ENCODE measurements around the gene SYNDIG1.

Gene SYNDIG1

GRCh38 chr20:24473435-24474223 lies 4.2 kb downstream of the SYNDIG1 start:
- peak; percentile 49 for DNase-seq

DNA sequence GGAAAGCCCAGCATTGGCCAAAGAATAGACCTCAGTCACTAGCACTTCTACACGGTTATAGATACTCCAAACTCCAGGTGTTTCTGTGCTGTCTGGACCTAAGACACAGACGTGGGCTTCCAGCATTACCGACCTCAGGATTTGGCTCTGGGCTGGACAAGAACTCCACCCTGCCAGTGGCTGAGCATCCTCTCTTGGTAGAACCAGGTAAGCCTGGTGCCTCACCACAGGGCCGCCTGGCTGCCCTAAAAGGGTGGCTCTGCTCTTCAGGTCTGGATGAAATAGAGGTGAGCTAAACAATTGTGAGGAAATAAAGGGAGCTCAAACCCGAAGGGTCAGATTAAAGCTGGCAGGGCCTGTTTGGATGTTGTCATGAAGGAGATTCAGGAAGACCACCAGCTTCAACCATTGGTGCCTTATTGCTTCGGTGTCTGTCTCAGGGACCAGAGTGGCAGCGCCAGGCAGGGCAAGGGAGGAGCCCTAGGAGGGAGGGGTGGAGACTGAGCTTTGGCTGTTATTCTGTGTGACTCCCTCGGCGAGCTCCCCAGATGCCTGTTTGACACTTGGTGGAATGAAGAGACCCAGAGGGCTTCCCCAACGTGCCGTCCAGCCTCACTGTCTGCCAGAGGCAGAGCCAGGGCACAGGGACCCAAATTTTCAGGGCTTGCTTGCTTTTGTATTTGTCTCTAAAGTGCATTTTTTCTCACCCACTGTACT lies 8.6 kb downstream of the SYNDIG1 start:
- DNase-seq, result no peak

GRCh38 chr20:24478584-24478983 lies 9.2 kb downstream of the SYNDIG1 start:
- no peak for DNase-seq

DNA sequence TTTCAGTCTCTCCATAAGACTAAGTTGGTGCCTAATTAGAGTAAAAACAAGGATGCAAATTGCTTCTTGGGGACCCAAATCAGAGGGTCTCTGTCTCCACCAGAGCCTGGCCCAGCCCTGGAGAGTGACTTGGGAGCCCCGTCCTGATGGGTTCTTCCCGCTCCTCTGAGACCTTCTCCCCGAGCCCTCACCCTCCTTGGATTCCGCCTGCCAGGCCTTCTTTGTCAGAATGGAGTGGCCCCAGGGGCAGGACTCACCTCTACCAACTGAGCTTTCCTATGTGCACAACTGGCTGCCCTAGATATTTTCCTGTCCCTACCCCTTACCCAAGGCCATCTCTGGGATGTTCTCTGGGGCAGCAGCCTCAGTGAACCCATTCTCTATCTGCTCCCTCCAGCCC lies 9.7 kb downstream of the SYNDIG1 start:
- DNase-seq, result no peak

DNA sequence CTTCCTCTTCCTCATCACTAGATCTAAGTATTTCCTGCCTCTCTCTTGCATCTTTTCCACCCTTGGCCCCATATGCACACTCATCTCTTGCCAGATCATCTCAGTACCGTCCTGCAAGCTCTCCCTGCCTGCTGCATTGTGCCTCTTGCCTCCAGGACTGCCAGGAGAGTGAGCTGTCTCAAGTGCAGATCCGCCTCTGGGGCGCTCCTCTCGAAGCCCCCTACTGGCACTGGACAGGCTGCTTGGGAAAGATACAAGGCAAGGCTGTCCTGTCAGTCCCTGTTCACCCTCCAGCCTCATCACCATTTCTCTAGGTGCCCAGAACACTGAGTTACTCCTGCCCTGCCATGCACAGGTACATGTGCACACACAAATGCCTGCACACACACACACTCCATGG lies 10.2 kb downstream of the SYNDIG1 start:
- DNase-seq, result no peak

- no peak for DNase-seq
Observed at GRCh38 chr20:24480509-24480908, 11.1 kb downstream of the SYNDIG1 start.

GRCh38 chr20:24481173-24481572 lies 11.7 kb downstream of the SYNDIG1 start:
- no peak for DNase-seq

DNA sequence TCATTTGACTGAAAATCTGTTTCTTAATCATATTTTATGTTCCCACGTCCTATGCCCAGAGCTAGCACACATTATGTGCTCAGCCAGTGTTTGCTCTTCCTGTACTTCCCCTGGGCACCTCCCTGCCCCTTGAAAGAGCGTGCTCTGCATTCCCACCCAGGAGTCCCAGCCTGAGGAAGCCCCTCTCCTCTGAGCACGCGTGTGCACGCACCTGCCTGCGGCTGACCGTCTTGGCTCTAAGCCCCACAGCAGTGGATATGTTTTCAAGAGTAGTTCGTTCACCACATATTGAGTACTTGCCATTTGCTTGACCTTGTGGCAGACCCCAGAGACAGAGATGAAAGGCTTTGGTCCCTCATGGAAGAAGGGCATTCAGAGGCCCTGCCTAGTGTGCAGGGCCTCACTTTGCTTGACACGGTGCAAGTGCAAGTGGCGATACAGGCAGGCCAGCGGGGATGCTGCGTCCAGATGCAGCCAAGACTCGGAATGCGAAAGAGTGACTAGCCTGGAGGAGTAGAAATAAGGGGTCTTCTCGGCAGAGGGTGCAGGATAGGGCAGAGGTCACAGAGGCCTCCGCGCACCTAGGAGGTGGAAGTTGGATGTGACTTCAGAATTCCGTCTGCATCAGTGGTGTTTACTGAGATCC lies 14.1 kb downstream of the SYNDIG1 start:
- DNase-seq, result no peak

DNA sequence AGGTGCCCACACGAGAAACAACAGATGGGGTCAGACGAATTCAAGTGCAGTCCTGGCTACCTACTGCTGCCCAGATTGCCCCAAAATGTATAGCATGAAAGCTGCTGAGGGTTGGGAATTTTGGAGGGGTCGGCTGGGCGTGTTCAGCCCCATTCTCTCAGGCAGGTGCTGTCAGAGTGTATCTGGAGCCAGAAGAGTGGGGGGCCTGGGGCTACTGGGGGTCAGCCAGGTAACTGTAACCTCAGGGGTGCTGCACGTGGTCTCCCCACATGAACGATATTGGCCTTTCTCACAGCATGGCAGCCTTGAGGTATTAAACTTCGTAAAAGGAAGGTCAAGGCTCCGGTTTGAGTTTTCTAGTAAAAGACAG lies 14.6 kb downstream of the SYNDIG1 start:
- DNase-seq, result no peak

GRCh38 chr20:24485981-24486380 lies 16.6 kb downstream of the SYNDIG1 start:
- DNase-seq, result no peak

DNA sequence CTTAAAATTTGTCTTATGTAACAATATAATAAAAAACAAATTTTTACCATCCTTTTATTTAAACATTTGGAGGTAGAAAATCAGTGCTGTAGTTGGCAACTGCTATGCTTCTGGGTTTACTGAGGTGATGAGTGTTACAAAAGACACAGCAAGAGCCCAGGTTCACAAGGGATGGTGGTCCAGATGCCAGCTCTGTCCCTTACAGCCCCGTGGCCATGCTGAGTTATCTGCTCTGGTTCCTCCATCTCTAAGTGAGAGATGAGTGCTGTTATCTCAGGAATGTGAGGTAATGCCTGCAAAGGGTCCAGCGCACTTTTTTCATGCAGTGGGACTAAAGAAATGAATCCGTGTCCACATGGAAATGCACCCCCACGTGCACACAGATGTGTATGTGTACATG lies 17.8 kb downstream of the SYNDIG1 start:
- no peak for DNase-seq

DNA sequence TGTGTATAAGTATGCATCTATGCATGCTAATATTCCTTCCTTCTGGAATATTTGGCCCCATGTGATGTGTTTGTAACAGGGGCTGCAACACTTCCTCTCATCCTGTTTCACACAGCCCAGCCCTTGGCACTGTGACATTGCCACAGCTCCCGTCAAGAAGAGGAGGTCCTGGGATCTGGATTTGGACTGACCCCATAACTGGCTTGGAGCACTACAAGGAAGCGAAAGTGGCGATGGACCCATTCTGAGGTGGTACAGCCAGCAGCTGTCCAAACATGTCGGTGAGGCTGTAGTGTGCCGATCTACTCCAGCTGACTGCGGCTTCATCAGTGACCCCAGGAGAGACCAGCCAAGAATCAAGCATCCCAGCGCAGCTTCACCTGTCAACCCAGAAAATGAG lies 18.2 kb downstream of the SYNDIG1 start:
- no peak for DNase-seq

DNA sequence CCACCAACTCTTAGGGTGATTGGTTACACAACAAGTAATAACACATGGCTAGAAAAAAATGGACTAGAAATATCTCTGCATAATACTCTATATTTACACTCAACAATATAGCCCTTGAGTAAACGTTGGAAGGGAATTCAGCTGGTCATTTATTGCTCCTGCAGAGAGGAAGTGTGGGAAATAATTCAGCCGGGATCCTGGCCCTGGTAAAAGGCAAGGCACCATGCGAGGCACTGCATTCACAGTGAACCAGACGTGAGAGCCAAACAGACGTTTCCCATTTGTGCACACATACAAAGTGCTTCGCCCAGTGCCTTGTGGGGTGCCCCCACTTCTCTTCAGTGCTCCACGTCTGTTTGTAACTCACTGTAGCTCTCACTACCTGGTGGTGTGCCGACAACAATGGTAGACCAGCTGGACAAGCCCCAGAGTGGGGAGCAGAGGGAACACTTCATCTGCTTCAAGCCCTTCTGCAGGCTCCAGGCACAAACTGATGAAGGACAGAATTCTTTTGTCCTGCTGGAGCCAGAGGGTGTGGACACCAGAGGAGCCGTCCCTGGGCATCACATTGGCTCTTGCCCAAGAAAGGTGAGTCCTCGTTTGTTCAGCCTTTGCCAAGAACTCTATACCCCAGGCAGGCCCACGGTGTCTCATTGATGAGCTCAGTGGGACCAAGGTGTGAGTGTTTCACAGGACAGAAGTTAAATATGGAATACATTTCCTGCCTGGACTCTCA lies 18.8 kb downstream of the SYNDIG1 start:
- no peak for DNase-seq

- no peak for DNase-seq
Observed at GRCh38 chr20:24488800-24489175, 19.4 kb downstream of the SYNDIG1 start.

DNA sequence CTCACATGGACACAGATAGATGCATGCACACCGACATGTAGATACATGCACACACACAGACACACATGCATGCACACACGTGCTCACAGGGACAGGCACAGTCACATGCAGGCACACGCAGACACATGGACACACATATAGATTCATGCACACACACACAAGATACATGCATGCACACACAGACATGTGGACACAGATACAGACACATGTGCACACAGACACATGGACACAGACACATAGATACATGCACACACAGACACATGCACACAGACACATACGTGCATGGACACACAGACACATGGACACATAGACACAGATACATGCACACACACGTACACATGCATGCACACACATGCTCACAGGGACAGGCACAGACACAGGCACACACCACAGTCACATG lies 19.8 kb downstream of the SYNDIG1 start:
- DNase-seq, result no peak

DNA sequence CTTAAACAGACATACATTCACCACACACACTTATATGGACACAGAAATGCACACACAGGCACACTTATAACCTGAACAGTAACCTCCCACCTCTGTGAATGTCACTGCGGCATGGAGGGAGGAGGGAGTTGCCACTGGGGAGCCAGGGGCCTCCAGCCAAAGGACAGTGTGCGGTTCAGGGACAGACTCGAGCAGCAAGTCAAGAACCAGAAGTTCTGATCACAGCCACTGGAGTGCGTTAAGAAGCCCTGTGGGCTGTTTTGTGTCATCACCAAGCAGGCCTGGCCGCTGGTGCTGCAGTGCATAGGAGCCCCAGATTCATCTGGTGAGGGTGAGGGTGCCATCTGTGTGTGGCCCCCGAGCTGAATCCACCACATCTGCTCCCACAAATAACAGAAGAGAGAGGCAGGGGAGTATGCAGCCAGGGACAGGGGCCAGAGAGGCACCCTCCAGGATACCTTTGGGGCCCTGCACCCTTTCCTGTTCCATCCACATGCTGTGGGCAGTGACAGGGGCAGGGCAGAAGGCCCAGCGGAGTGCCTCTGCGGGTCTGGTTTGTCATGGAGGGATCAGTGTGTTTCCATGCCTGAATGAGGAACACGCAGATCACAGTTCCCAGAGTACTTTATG lies 20.3 kb downstream of the SYNDIG1 start:
- DNase-seq, result no peak

- DNase-seq, result no peak
Observed at GRCh38 chr20:24490598-24490997, 21.2 kb downstream of the SYNDIG1 start.

DNA sequence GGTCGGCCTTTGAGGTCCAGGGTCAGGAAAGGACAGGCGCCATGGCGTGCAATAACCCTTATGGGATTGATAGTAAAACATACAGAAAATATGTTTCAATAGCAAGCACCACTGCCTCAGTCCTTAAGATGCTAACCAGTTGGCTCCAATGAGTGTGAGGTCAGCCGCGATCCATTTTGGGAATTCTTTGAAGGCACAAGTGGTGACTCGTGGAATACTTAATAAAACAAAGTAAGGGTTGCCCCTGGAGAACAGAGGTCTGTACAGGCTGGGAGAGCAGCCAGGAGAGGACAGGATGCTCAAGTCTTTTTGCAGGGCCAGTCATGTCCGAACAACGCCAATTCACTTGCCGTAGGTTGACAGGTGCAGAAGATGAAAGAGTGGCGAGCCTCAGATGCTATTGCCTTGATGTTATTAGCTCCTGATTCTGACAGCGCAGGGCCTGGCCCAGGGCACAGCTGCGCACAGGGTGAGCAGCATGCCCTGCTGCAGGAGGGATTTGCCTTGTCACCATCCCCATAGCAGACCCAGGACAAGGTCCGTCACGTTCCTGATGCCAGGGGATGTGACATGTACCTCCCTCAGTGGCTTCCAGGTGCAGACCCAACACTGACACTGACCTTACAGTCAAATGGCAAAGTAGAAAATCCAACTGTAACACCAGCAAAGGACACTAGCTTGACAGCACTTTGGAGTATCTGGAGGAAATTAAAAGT lies 21.8 kb downstream of the SYNDIG1 start:
- peak; percentile 65 for DNase-seq

GRCh38 chr20:24492031-24492607 lies 22.7 kb downstream of the SYNDIG1 start:
- DNase-seq, result no peak

GRCh38 chr20:24492698-24493097 lies 23.3 kb downstream of the SYNDIG1 start:
- no peak for DNase-seq

- no peak for DNase-seq
Observed at GRCh38 chr20:24493181-24493580, 23.8 kb downstream of the SYNDIG1 start.
